GM19397 (cell line): ENCODE measurements around the gene SYNDIG1.
"Not testable (repeated sequence)": the region's sequence is repeated elsewhere in the genome, so short reads cannot be mapped to it uniquely, and the experiment has no call there.

Source experiments
- ATAC-seq: cut with Tn5 transposase; IDR thresholded peaks from one replicate; pipeline ENCODE4 v1.9.1; 2021; ENCODE audit warnings: mild to moderate bottlenecking, moderate library complexity; ENCODE audit not compliant: unreplicated experiment

The SYNDIG1 gene

GRCh38 chr20:24492031-24492607 lies 22.7 kb downstream of the SYNDIG1 start:
- no peak for ATAC-seq

- ATAC-seq, result no peak
Measured at GRCh38 chr20:24492698-24493097, 23.3 kb downstream of the SYNDIG1 start.

GRCh38 chr20:24493181-24493580 lies 23.8 kb downstream of the SYNDIG1 start:
- no peak for ATAC-seq

DNA sequence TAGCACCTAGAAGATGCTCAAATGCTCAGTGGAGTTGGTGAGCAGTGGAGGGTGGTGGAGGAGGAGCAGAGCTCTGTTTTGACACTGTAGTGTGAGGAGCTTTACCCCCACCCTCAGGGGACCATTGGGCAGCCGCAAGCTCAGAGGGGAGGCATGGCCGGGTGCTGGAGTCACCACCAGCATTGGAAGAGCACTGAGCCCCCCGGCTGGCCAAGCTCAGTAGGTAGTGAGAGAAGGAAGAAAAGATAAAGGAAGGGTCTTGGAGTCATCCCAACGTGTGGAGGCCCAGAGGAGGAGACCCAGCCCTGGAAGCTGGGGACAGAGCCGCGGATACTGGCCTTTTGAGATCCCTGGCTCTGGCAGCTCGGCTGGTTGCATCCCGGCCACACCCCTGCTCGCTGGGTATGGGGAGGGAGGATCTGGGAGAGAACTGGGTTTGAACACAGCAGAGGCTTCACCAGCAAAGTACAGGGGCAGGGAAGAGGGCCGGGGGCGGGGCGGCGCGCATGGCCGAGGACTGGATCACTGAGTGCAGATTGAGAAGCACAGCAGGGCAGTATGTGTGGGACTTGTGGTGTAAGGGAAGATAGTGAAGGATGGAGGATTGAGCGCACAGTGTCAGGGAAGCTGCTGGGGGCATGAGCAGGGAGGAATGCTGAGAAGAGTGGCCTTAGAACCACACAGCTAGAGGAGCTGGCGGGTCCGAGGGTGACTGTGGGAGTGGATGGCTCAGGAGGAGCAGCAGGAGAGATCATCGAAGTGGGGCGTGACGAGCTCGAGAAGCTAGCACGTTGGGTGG lies 24.4 kb downstream of the SYNDIG1 start:
- ATAC-seq, result no peak

DNA sequence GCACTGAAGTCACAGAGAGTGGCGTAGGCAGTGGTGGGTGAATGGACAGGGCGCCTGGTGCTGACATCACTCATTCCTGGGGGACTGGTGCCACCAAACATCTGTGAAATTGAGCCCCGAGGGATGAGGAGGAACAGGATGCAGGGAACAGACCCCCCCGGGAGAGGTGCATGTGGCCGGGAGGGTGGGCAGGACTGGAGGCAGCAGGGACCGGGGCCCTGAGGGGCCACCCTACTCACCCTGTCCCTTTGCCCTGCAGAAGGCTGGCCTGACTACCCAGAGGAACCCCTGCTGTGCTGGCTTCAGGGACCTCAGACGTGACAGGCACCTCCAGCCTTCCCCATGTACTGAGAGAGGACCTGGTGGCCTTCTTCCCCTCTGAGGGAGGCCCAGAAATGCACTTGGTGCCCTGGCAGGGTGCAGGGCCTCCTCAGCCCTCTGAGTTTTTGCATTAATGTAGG lies 25.1 kb downstream of the SYNDIG1 start:
- ATAC-seq, result no peak

GRCh38 chr20:24495266-24495665 lies 25.8 kb downstream of the SYNDIG1 start:
- no peak for ATAC-seq

DNA sequence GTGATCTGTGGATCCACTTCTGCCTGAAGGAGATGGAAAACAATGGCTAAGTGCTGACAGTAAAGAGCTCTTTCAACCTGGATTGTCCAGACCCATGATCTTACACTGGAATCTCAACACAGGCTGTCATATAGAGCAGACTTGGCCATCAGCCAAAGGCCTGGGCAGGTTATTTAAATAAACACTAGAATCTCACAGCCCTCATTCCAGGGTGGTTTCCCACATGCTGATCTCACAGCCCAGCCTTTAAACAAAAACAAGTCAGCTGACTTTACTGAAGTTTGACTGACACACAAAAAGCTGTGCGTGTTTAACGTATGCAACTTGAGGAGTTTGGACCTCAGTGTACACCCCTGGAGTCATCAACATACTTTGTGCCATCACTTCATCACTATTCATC lies 28.4 kb downstream of the SYNDIG1 start:
- ATAC-seq, result no peak

GRCh38 chr20:24498641-24499040 lies 29.2 kb downstream of the SYNDIG1 start:
- no peak for ATAC-seq

GRCh38 chr20:24499472-24499871 lies 30.0 kb downstream of the SYNDIG1 start:
- no peak for ATAC-seq

DNA sequence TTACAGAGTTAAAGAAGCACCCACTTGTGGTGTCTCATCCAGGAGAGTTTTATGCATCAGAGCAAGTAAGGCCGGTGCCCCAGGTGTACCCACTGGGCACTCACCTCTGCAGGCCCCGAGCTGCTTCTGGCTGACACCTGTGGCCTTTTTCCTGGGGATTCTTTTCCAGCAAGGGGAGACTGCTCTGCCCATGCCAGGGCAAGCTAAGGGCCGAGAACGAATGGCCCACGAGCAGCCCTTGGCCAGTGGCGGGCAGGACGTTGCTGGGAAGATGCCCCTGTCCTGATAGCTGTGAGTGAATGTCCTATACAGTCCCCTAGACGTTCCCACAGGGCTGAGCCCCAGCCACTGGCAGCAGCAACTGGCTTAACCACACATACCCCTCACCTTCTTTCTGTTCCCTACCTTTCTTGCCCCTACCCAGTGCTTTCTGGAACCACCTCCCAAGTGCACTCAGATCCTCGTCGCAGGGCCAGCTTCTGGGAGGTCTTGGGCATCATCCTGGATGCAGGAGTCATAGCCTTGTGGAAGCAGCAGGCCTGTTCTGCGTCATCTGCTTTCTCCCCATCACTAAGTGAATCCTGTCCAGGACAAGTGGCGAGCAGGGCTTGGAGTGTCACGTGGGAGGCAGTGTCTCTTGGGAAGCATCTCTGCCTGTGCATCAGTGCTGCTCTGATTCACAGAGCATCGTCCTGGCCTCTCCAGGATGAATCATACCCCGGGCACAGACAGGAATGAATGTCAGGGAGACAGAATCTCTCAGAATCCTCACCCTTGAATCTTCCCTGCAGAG lies 32.5 kb downstream of the SYNDIG1 start:
- no peak for ATAC-seq

DNA sequence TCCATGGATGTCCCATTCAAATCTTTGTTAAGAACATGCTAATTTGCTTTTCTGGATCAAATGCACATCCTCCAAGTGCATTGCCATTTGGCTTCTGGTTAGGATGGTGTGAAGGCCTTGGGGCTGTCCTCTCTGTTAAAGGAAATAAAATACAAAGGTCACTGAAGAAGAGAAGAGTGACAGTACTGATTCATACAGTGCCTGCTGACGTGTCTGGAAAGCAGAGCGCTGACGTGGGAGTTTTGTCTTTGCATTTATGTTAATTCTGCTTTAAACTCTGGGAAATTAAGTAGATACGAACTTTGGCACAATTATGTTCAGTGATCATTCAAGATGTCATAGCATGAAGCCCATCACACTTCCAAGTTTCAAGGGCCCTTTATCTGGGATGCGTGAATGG lies 33.2 kb downstream of the SYNDIG1 start:
- ATAC-seq, result no peak

- no peak for ATAC-seq
Measured at GRCh38 chr20:24503352-24503931, 34.0 kb downstream of the SYNDIG1 start.

DNA sequence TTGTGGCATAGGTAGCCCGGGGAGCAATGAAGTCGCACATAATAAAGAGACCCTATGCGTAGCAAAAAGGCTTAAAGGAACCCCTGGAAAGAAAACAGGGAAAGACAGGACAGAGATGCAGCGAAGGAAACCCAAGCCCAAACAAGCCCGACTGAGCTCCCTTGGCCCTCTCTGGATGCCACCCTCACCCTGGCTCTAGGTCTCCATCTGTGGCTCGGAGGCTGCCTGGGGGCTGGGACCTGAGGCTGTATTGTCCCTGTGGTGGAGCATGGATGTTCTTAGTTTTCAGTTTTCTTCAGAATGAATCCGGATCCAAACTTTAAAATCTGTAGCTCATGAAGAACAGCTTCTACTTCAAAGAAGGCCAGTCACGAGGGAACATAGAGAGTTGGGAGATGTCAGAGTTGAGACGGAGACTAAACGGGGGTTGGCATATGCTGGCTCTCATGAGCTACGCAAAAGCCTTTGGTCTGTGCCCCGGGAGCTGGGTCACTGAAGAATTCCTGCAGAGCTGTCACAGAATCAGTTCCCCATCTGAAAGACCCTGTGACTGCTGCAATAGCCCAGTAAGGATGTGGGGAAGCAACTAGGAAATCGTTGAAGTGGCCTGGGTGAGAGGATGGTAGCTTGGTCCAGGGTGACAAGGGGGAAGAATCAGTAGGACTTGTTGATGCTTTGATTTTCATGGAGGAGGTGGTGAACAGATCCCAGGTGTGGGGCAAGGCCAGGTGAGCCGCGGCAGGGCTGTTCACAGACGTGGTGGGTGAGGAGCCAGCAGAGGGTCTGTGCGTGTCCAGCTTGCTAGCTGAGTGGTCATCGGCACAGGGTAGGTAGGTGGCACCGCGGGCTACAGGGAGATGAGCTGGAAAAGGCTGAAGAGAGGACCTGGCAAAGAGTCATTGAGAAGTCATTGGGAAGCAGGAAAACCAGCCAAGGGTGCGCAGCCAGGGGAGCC lies 35.2 kb downstream of the SYNDIG1 start:
- ATAC-seq, result no peak

DNA sequence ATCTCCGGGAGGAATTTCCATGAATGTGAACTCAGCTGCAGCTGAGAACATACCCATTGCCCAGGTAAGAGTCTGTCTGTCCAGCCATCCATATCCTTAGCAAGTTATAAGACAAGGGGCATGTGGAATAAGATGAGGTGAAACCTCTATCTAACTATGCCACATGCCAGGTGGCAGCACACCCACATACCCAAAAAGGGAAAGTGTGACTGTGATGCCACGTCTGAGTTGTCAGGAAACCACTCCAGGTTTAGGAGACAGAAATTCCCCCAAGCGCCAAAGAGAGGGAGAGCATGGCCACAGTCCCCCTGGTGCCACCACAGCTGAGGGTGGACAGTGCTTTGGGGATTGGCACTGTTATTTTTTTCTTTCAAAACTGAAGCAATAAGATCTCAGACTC lies 36.7 kb downstream of the SYNDIG1 start:
- ATAC-seq, result no peak

- no peak for ATAC-seq
Measured at GRCh38 chr20:24506696-24507095, 37.3 kb downstream of the SYNDIG1 start.

DNA sequence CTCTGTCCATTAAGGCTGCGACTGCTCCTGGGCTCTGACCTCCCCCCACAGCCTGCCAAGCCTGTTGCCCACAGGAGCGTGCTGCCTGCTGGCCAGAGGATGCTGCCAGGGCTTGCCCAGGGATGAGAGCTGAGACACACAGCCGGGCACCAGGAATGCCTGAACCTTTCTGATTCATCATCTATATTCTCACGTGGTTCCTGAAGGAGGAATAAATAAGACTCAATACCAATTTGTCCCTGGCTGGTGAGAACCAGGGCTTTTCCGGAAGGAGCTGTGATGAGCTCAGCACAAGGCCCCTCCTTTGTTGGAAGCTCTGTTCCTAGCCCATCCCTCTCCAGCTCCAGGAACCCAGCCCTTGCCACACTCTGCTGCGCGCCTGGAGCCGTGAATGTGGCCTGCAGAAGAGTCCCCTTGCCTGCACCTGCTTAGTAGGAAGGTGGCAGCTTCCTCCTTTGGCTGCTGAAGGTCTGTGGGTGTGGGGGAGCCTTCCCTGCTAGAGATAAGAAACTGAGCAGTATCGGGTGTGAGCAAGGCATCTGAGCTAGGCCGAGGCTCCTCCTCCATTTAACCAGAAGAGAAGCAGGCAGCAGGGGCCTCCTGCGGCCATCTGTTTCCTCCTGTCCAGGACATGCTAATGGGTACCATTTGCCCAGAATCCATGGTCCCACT lies 37.9 kb downstream of the SYNDIG1 start:
- ATAC-seq, result no peak

GRCh38 chr20:24512441-24512840 lies 43.0 kb downstream of the SYNDIG1 start:
- ATAC-seq, result not testable (repeated sequence)

- no peak for ATAC-seq
Measured at GRCh38 chr20:24518515-24518914, 49.1 kb downstream of the SYNDIG1 start.

DNA sequence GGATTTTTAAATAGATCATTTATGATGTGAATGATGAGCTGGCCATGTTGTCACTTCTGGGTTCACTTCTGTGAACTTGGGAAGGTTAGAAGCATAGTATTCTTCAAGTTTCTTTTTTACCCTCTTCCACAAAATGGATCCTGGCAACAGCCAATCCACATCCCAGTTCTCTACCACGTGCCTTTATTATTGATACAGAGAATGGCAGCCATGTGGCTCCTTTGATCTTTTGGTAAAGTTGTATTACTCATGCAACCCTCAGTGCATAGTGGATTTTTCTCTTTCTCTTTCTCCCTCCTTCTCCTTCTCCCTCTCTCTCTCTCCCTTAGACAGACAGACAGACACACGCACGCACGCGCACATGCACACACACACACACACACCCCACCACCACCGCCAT lies 50.0 kb downstream of the SYNDIG1 start:
- no peak for ATAC-seq

DNA sequence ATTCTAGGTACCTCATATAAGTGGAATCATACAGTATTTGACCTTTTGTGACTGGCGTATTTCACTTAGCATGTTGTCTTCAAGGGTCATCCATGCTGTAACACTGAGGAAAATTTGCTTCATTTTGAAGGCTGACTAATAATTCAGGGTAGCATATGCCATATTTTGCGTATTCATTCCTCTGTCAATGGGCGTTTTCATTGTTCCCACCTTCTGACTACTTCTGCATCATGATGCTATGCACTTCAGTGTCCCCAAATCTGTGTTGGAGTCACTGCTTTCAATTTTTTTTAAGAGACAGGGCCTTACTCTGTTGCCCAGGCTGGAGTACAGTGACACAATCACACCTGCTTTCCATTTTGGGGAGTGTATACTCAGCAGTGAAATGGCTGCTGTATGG lies 51.6 kb downstream of the SYNDIG1 start:
- no peak for ATAC-seq
